Stimulated activated CD8-positive, alpha-beta memory T cell treated with anti-CD3 and anti-CD28 coated beads, Interleukin-15, amount 100 ng/mL, for 1 hour (primary cell): Measurements from ENCODE around the gene CDH4.

ENCODE experiments used
- DNase-seq: peaks from one replicate; pipeline ENCODE4 v3.0.0-alpha.2; 2020; ENCODE audit warnings: low read depth

The CDH4 gene

GRCh38 chr20:61882716-61883615, 630.9 kb downstream of the CDH4 start:
- DNase-seq = no peak

- no peak for DNase-seq
Observed at GRCh38 chr20:61883857-61884393, 631.9 kb downstream of the CDH4 start.

- no peak for DNase-seq
Observed at GRCh38 chr20:61884571-61885389, 632.7 kb downstream of the CDH4 start.

GRCh38 chr20:61885759-61886715, 634.0 kb downstream of the CDH4 start:
- no peak for DNase-seq

- no peak for DNase-seq
Observed at GRCh38 chr20:61886721-61887595, 634.9 kb downstream of the CDH4 start.

GRCh38 chr20:61887596-61888093, 635.6 kb downstream of the CDH4 start:
- DNase-seq = no peak

GRCh38 chr20:61888101-61888865, 636.2 kb downstream of the CDH4 start:
- no peak for DNase-seq

- no peak for DNase-seq
Observed at GRCh38 chr20:61889659-61890058, 637.6 kb downstream of the CDH4 start.

GRCh38 chr20:61890210-61890609, 638.1 kb downstream of the CDH4 start:
- DNase-seq = no peak

GRCh38 chr20:61891476-61891875, 639.4 kb downstream of the CDH4 start:
- no peak for DNase-seq

- no peak for DNase-seq
Observed at GRCh38 chr20:61891916-61892649, 640.0 kb downstream of the CDH4 start.

GRCh38 chr20:61895016-61895415, 643.0 kb downstream of the CDH4 start:
- DNase-seq = no peak

GRCh38 chr20:61895686-61896057, 643.6 kb downstream of the CDH4 start:
- no peak for DNase-seq

GRCh38 chr20:61896058-61896961, 644.2 kb downstream of the CDH4 start:
- DNase-seq = no peak

- no peak for DNase-seq
Observed at GRCh38 chr20:61897401-61898295, 645.6 kb downstream of the CDH4 start.

GRCh38 chr20:61898405-61898804, 646.3 kb downstream of the CDH4 start:
- no peak for DNase-seq
